ENCODE results near the gene PER3.

The PER3 gene

DNA sequence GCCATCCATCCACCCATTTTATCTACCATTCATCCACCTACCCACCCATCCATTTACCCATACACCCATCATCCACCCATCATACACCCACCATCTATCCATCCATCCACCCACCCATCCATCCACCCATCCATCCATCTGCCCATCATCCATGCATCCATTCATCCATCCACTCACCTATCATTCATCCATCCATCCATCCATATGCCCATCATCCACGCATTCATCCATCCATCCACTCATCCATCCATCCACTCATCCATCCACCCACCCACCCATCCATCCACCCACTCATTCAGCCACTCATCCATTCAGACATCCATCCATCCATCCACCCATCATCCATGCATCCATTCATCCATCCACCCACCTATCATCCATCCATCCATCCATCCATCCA, 100.7 kb downstream of the PER3 start:
- in situ Hi-C loops (cut with HindIII; ENCODE audit: low sequenced_read_pairs): no loop called here
- no peak overlapping the region for H3K4me3 ChIP-seq (ENCODE audit: low read depth, low read length)
- no peak for DNase-seq (ENCODE audit: low read depth, low spot score)
- TF ChIP-seq, protein P1, sequence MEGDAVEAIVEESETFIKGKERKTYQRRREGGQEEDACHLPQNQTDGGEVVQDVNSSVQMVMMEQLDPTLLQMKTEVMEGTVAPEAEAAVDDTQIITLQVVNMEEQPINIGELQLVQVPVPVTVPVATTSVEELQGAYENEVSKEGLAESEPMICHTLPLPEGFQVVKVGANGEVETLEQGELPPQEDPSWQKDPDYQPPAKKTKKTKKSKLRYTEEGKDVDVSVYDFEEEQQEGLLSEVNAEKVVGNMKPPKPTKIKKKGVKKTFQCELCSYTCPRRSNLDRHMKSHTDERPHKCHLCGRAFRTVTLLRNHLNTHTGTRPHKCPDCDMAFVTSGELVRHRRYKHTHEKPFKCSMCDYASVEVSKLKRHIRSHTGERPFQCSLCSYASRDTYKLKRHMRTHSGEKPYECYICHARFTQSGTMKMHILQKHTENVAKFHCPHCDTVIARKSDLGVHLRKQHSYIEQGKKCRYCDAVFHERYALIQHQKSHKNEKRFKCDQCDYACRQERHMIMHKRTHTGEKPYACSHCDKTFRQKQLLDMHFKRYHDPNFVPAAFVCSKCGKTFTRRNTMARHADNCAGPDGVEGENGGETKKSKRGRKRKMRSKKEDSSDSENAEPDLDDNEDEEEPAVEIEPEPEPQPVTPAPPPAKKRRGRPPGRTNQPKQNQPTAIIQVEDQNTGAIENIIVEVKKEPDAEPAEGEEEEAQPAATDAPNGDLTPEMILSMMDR (IDR thresholded peaks at IDR 0.05; ENCODE audit: low read depth, low read length): no peak

DNA sequence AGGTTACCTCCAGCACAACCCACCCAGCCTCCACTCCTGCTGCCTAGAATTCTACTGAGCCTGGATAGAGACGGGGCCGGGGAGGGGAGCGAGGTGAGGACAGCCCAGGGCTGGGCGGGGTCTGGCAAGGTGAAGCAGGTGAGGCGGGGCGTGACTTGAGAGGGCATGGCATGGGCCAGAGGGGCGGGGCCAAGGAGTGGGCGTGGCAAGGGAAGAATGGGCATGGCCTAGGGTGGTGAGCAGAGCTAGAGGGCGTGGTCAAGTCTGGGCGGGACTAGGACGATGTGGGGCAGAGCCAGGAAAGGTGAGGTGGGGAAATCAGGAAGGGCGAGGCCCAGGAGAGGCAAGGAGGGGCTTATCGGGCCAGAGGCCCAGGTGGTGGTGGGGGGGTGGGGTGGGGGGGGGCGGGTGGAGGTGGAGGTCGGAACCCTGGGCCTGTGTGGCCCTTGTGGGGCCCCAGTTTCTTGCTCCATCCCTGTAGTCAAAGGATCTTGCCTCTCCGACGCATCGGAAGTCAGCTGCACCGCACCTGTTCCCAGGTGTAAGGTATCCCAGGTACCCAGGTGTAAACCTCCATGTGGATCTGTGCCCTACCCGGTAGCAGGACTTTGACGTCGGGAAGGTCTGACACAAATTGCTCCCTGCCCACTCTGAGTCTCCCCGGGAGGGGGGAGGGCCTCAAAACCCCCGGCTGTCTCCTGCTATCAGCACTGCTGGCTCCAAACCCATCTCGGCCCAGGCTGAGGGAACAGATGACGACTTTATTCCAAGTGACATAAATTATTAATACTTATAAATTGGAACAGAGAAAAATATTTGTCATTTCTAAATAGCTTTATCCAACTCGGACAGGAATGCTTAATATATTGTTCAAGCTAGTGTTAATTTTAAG, 101.7 kb downstream of the PER3 start:
- in situ Hi-C loops (cut with HindIII; ENCODE audit: low sequenced_read_pairs): no loop called here
- H3K4me3 ChIP-seq (ENCODE audit: low read depth, low read length): no peak overlapping the region
- DNase-seq (ENCODE audit: low read depth, low spot score): no peak

DNA sequence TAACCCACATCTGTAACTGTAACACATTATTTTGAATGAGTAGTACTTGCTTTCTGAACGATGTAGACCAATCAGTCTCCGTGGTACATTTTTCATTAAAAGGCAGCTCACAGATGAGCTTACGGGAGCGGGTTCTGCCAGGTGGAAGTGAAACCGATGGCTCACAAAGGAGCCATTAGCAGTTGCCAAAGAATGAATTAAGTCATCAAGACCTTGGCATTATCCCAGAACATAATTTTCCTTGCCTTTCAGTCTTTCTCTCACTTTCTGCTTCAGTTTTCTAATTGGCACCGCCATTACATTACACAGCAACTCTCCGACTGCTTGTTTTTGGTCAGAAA, 102.3 kb downstream of the PER3 start:
- H3K4me3 ChIP-seq (ENCODE audit: low read depth, low read length): no peak overlapping the region
- TF ChIP-seq, protein P1 (IDR thresholded peaks at IDR 0.05; ENCODE audit: low read depth, low read length): no peak
- in situ Hi-C loops (cut with HindIII; ENCODE audit: low sequenced_read_pairs): no loop called here
- peak; percentile 22 for DNase-seq (ENCODE audit: low read depth, low spot score)

More for the DNA sequence above, 101.7 kb downstream of the PER3 start:
- TF ChIP-seq, protein P1 (IDR thresholded peaks at IDR 0.05; ENCODE audit: low read depth, low read length): no peak

- TF ChIP-seq, protein P1 (IDR thresholded peaks at IDR 0.05; ENCODE audit: low read depth, low read length): no peak
- no peak overlapping the region for H3K4me3 ChIP-seq (ENCODE audit: low read depth, low read length)
- in situ Hi-C loops (cut with HindIII; ENCODE audit: low sequenced_read_pairs): no loop called here
- DNase-seq (ENCODE audit: low read depth, low spot score): peak; percentile 26
Observed at GRCh38 chr1:7888248-7889081, 104.4 kb downstream of the PER3 start.

GRCh38 chr1:7890853-7891252, 106.8 kb downstream of the PER3 start:
- TF ChIP-seq, protein P1 (IDR thresholded peaks at IDR 0.05; ENCODE audit: low read depth, low read length): no peak
- DNase-seq (ENCODE audit: low read depth, low spot score): no peak
- in situ Hi-C loops (cut with HindIII; ENCODE audit: low sequenced_read_pairs): no loop called here
- H3K4me3 ChIP-seq (ENCODE audit: low read depth, low read length): no peak overlapping the region

GRCh38 chr1:7891804-7892203, 107.7 kb downstream of the PER3 start:
- DNase-seq (ENCODE audit: low read depth, low spot score): no peak
- in situ Hi-C loops (cut with HindIII; ENCODE audit: low sequenced_read_pairs): no loop called here
- H3K4me3 ChIP-seq (ENCODE audit: low read depth, low read length): no peak overlapping the region
- TF ChIP-seq, protein P1 (IDR thresholded peaks at IDR 0.05; ENCODE audit: low read depth, low read length): no peak
